Measurements from ENCODE around the gene ATP2B2.

Gene ATP2B2

DNA sequence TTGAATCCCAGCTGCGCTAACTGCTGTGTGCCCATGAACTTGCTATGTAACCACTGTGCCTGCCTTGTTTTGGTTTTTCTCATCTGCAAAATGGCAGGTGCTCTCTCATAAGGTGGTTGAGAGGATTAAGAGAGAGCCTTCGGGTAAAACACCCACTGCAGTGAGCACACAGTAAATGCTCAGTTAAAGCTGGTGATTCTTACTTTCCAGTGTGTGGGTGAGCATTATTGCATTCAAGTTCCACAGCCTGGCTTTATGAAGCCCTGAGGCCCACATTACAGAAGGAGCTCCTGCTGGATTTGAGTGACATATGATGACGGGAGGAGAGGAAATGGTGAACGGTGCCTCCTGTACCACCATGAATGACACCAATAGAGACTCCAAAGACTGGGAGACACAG is 101.0 kb downstream of the ATP2B2 start:
- H3K27ac ChIP-seq = no peak overlapping the region
- DNase-seq (ENCODE audit: low spot score) = no peak
- H3K4me3 ChIP-seq = no peak overlapping the region
- TF ChIP-seq, protein P1, sequence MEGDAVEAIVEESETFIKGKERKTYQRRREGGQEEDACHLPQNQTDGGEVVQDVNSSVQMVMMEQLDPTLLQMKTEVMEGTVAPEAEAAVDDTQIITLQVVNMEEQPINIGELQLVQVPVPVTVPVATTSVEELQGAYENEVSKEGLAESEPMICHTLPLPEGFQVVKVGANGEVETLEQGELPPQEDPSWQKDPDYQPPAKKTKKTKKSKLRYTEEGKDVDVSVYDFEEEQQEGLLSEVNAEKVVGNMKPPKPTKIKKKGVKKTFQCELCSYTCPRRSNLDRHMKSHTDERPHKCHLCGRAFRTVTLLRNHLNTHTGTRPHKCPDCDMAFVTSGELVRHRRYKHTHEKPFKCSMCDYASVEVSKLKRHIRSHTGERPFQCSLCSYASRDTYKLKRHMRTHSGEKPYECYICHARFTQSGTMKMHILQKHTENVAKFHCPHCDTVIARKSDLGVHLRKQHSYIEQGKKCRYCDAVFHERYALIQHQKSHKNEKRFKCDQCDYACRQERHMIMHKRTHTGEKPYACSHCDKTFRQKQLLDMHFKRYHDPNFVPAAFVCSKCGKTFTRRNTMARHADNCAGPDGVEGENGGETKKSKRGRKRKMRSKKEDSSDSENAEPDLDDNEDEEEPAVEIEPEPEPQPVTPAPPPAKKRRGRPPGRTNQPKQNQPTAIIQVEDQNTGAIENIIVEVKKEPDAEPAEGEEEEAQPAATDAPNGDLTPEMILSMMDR (IDR thresholded peaks at IDR 0.05) = no peak

DNA sequence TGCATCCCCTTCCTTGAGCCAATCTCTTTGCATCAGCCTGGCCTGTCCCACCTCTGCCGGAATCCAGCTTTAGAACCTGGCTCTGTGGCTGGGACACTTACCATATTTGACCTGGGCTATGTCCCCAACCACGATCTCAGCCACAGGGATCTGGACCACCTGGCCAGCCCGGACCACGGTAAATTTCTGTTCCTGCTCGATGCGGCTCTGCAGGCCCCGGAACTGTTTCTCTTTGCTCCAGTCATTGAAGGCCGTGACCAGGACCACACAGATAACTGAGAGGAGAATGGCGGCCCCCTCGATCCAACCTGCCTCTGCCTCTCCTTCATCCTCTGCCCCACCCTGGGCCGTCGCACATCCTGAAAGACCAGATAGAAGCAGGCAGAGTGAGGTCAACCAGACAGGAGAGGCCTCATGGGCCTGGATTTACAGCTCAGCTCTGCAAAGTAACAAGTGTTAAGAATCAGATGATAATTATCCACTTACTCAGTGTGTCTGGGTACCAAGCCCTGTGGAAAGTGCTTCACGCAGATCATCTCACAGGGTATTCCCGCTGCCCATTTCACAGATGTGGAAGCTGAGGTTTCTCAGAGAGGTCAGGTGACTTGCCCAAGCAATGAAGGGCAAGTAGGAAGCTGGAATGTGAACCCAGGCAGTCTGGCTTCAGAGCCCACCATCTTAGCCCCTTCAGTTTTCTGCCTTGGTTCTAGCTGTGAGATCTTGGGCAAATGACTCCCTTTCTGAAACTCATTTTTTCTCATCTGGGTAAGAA is 103.2 kb downstream of the ATP2B2 start:
- H3K4me3 ChIP-seq = no peak overlapping the region
- TF ChIP-seq, protein P1 (IDR thresholded peaks at IDR 0.05) = no peak
- no peak for DNase-seq (ENCODE audit: low spot score)

DNA sequence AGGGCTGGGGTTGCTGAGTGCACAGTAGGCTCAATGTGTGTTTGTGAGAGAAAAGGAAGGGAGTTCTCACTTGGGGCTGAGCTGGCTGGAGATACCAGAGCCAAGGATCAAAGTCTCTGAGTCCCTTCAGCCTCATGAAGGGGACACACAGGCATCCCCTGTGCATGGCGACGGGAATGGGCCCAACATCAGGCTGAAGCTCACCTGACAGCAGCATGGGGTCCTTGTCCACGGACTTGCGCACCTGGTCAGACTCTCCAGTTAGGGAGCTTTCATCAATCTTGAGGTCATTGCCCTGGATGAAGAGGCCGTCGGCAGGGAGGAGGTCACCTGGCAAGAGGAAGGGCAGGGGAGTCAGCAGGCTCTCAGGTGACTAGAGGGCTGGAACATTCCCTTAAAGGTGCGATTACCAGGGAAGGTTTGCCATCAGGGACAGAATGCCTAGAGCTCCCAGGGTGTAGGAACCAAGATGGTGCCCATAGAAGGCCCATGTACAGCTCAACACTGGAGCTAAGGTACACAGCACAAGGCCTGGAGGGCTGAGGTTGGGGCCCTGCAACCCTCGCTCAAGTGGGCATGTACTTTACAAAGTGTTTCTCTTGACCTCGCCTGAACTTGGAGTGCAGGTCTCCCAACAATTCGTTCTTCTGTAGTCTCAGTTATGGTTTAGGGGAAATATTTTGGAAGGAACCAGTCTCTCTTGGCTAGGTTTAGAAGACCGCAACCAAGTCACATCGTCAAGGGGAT is 104.5 kb downstream of the ATP2B2 start:
- no peak overlapping the region for H3K27ac ChIP-seq
- TF ChIP-seq, protein P1 (IDR thresholded peaks at IDR 0.05) = no peak

More for the DNA sequence above, 103.2 kb downstream of the ATP2B2 start:
- no peak overlapping the region for H3K27ac ChIP-seq

DNA sequence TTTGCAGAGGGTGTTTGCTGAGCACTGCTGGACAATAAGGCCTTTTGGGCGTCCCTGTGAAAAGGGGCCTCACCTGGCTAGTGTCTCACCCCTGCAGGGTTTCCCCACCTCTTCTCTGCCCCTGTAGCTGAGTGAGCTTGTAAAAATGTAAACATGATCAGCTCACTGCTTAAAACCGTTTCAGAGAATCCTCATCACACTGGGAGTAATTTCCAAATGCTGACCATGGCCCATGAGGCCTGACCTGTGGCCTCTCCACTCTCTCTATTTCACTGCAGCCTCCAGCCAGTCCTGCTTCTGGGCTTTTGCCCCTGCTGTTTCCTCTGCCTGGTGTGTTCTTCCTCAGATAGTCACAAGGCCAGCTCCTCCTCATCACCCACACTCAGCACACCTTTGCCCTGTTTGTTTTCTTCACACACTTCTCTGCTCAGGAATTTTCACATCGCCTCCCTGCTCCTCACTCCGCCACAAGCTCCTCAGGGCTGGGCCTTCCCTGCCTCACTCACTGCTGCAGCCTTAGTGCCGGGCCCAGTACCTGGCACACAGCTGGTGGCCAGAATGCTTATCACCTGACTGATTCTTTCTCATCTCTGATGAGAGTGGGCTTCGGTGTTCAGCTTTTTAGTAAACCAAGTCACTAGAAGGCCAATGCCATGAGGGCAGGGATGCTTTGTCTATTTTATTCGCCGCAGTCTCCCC is 105.2 kb downstream of the ATP2B2 start:
- TF ChIP-seq, protein P1 (IDR thresholded peaks at IDR 0.05) = no peak
- Histone ChIP-seq H3K27ac (no peak overlapping the region), H3K4me3 (no peak overlapping the region)
- DNase-seq (ENCODE audit: low spot score) = no peak

More for the DNA sequence above, 104.5 kb downstream of the ATP2B2 start:
- DNase-seq (ENCODE audit: low spot score) = no peak
- H3K4me3 ChIP-seq = no peak overlapping the region

DNA sequence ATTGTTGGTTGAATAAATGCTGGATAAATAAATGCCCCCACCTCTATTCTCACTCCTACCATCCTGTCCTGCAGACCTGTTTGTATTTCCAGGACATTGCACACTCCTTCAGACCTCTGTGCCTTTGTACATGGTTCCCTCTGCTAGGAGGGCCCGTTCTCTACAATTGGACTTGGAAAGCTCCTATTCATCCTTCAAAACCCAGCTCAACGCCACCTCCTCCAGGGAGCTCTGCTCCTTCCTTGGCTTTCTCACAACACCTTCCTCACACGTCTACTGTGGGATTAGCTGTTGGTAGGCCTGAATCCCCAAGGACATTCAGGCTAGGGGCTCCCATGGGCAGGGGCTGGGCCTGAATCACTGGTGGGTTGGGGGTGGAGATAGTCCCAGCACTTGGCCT is 105.8 kb downstream of the ATP2B2 start:
- no peak overlapping the region for H3K27ac ChIP-seq
- TF ChIP-seq, protein P1 (IDR thresholded peaks at IDR 0.05) = no peak
- no peak for DNase-seq (ENCODE audit: low spot score)
- no peak overlapping the region for H3K4me3 ChIP-seq

DNA sequence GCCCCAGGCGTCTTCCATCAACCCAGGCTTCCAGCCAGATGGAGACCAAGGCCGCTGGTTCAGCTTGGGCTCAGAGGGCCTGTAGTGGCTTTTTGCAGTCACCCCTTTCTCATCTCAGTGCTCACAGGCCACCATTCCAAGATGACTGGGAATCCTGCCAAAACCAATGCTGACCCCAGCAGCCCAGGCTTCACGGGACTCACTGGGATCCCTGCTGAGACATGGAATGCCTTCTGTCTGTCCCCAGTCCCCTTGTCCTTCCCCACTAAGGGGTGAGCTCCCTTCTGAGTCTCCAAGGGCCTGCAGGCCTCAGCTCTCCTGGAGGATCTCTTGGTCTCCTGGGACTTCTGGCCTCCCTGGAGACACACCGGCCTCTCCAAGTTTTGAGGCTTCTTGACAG is 107.0 kb downstream of the ATP2B2 start:
- TF ChIP-seq, protein P1 (IDR thresholded peaks at IDR 0.05) = no peak
- no peak overlapping the region for H3K27ac ChIP-seq
- DNase-seq (ENCODE audit: low spot score) = no peak
- H3K4me3 ChIP-seq = no peak overlapping the region

Measured in coronary artery (tissue), 2 donors.